Spleen (tissue), 7 donors: ENCODE results near the gene MYO1D.

Experiments used
- CTCF ChIP-seq, 11 experiments: fragments of 200-600 bp in 7 of 11; fragments of 450-650 bp in 4 of 11; sonication (generic) in 4 of 11; IDR thresholded peaks in 8 of 11; conservative IDR thresholded peaks in 3 of 11; 1 replicate in 7 of 11; 2 replicates in 4 of 11; pipeline versions ENCODE4 v1.4.0 to v1.8.0; 2016 to 2021; ENCODE audit warnings: antibody characterized with exemption in 11 of 11, inconsistent platforms in 4 of 11, mild to moderate bottlenecking in 1 of 11
- POLR2A ChIP-seq, 3 donors: fragments of 450-650 bp; IDR thresholded peaks; one replicate each; pipeline ENCODE4 v1.5.1; 2017; ENCODE audit warnings: antibody characterized with exemption in 3 of 3, mild to moderate bottlenecking in 1 of 3
- POLR2AphosphoS5 ChIP-seq, 3 donors: sonication (generic); formaldehyde crosslinking; IDR thresholded peaks; one replicate each; pipeline ENCODE4 v1.5.1; 2017; ENCODE audit warnings: antibody characterized with exemption in 3 of 3
- donor health status: DM: no; HTN: no; CAD: no; lungs with moderate emphysema.
- donor health status: DM: no; HTN: no; CAD: no.
- donor health status: DM: no; HTN: no; CAD: no.

GRCh38 chr17:32516450-32516849 lies 360.5 kb downstream of the MYO1D start:
- TF ChIP-seq POLR2AphosphoS5 (IDR thresholded peaks at IDR 0.05): no peak
- no peak for TF ChIP-seq CTCF (IDR thresholded peaks at IDR 0.05 in 8 of 11, conservative IDR thresholded peaks at IDR 0.05 in 3 of 11)
- no peak for TF ChIP-seq POLR2A (IDR thresholded peaks at IDR 0.05)
